CD4-positive, alpha-beta T cell treated with Interleukin-10 for 1 hour (primary cell): ENCODE measurements around the gene XBP1.
"Not testable (repeated sequence)": the region's sequence is repeated elsewhere in the genome, so short reads cannot be mapped to it uniquely, and the experiment has no call there.

Source experiments
- DNase-seq: peaks from one replicate; pipeline ENCODE4 v3.0.0-alpha.2; 2020

The XBP1 gene

DNA sequence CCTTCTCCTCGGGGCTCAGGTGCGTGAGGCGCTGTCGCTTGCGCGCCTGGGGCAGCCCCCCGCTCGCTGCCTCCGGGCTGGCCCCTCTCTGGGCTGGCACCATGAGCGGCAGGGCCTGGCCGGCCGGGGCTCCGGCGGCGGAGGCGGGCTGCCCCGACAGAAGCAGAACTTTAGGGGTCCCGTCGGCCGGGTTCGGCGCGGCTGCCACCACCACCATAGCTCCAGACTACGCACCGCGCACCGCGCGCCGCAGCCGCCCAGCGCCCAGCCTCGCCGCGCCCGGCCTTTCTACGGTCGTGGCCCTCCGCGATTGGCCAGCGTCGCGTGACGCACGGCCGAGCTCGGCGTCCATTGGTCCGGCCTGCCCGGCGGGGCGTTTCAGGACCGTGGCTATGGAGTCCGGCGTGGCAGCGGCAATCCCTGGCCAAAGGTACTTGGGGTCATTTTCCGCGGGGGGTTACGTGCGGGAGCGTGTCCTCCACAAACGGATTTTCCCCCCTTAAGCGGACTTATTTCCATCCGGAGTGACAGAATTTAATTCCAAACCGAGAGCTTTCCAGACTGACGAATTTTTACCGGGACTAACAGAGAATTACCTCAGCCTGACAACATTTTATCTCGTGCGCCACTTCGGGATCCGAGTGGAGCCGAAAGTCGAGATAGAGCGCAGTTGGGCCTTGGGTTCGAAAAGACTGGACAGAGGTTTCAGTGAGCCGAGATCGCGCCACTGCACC, at the start of gene XBP1:
TSS of gene XBP1 (minus strand) at position 262 of the 734 bp plus-strand sequence.
- peak; percentile 92 for DNase-seq

DNA sequence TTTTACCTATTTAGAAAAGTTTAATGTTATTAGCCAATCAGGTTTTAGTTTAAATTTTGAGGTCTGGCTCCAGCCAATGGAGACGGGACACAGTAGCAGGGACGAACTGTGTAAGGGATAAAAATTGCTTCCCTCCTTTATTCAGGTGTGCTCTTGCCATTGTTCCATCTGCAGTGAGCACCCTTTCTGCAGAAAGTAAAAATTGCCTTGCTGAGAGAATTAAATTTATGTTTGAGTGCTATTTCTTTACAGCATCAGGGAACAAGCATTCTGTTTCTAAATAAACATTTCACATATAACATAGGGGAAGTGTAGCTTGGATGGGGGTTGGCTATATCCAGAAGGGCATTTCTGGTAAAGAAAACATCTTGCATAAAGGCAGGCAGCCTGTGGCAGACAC, 46.6 kb upstream of the XBP1 start:
- DNase-seq = no peak

- DNase-seq = not testable (repeated sequence)
Observed at GRCh38 chr22:28844277-28844676, 43.9 kb upstream of the XBP1 start.

DNA sequence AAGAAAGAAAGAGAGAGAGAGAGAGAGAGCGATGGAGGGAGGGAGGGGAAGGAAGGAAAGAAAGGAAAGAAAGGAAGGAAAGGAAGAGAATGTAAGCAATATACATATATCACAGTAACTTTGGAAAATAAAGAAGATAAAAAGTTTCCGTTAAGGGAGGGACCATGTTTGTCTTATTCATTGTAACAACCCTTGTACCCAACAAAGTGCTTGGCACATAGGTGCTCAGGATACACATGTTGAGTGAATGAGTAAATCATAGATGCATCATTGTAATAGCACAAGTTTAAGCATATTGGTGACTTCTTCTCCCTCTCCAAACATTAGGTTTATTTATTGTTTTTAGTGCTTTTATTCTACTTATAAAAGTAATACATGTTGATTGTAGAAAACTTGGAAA, 43.3 kb upstream of the XBP1 start:
- no peak for DNase-seq

DNA sequence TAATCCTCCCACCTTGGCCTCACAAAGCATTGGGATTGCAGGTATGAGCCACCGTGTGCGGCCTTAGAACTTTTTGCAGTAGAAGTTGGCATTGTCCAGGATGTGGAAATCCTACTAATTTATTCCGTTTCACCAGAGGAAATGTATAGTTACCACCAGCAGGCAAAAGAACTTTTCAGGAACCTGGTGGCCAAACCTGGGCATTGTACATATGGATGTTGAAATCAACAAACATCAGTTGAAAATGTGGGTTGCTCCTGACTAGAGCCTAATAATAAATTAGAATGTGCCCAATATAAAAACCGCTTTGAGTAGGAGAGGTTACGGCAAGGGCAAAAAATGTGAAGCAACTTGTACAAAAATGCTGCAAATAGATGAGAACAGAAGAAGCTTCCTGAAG, 40.7 kb upstream of the XBP1 start:
- DNase-seq = no peak

GRCh38 chr22:28838971-28839370, 38.6 kb upstream of the XBP1 start:
- DNase-seq = no peak

DNA sequence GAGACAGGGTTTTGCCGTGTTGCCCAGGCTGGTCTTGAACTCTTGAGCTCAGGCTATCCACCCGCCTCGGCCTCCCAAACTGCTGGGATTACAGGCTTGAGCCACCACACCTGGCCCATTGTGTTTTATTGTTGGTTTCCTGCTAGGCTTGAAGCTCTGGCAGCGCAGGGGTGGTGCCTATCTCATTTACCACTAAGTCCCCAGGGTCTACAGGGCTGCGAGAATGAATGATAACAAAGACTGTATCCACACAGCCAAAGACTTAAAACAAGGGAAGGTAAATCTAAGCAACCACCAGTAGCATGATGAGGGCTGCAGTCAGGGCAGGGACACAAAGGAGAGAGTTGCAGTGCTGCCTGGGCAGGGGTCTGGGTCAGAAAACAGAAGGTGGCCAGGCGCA, 37.3 kb upstream of the XBP1 start:
- no peak for DNase-seq

- DNase-seq = no peak
Observed at GRCh38 chr22:28835630-28836189, 35.3 kb upstream of the XBP1 start.

DNA sequence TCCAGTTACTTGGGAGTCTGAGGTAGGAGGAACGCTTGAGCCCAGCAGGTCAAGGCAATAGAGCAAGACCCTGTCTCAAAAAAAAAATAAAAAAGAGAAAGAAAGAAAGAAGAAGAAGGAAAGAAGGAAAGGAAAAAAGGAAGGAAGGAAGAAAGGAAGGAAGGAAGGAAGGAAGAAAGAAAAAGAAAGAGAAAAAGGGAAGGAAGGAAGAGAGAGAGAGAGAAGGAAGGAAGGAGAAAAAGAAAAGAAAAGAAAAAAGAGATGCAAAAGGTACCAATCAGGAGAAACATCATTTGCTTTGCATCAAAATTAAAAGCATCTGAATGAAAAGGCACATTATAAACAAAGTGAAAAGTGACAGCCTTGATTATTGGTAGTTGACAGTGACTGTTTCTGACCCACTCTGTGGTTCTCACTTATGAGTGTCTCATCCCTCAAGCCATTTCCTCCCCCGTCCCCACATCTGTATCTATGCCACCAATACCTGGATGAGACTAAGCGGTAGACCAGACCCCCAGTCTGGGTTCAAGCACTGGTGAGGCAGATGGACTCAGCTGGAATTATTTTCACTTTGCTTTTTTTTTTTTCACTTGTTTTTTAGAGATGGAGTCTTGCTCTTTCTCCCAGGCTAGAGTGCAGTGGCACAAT, 33.0 kb upstream of the XBP1 start:
- no peak for DNase-seq

- no peak for DNase-seq
Observed at GRCh38 chr22:28832731-28833130, 32.4 kb upstream of the XBP1 start.

GRCh38 chr22:28831140-28832072, 31.0 kb upstream of the XBP1 start:
- no peak for DNase-seq

- DNase-seq = no peak
Observed at GRCh38 chr22:28830441-28830840, 30.1 kb upstream of the XBP1 start.

- DNase-seq = peak; percentile 84
Observed at GRCh38 chr22:28829358-28830181, 29.2 kb upstream of the XBP1 start.

DNA sequence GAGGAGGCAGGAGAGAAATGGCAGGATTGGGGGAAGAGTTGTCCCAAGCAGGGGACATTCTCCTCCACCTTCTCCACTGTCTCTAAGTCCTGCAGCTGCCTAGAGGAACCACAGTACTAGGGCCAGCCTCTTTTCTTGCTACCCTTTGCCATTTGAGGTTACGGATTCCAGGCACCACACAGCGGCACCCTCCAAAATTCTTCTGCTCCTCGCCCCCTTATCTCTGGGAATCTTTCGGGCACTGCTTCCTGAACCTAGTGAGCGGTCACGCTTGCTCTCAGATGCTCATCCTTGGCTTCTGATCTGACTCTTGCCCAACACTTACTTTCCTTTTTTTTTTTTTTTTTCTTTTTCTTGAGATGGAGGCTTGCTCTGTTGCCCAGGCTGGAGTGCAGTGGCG, 26.6 kb upstream of the XBP1 start:
- no peak for DNase-seq

- not testable (repeated sequence) for DNase-seq
Observed at GRCh38 chr22:28826430-28826829, 26.1 kb upstream of the XBP1 start.

- DNase-seq = not testable (repeated sequence)
Observed at GRCh38 chr22:28824455-28824854, 24.1 kb upstream of the XBP1 start.

DNA sequence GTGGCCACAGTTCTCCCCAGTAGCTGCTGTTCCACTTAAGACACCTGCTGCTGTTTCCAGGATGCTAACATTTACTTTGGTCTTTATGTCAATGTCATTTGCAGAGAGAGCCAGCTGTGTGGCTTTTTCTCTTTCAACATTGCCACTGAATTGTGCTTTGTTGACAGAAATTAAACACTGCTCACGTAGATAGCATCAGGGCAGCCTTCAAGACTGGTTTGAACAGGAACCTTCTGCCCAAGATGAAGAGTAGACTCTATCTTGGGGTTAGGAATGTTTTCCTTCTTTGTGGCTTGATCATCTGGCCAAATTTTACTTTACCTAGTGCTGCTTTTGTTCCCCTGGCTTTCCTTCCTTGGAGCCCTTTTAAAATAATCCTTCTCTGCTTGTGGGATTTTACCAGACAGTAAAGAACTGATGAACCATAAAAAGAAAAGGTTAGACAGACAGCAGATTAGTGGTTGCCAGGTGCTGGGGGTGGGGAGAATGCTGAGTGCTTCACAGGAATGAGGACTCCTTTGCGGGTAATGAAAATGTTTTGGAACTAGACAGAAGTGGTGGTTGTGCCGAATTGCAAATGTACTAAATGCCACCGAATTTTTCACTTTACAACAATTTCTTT, 22.7 kb upstream of the XBP1 start:
- DNase-seq = peak; percentile 41

GRCh38 chr22:28821452-28821851, 21.1 kb upstream of the XBP1 start:
- DNase-seq = no peak

DNA sequence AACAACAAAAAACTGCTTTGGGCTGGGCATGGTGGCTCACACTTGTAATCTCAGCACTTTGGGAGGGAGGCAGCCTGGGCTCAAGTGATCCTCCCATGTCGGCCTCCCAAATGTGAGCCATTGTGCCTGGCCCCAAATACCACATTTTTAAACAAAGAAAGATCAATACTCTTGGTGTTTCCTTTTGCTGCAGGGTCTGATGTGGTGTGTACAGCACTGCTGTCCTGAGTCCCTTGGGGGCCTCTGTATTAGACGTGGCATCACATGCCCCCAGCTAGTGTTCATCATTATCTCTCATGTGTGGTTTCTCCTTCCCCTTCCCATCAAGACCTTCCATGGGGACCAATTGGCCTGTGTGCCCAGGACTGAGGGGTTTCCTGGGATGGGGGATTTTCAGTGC, 20.5 kb upstream of the XBP1 start:
- DNase-seq = no peak

DNA sequence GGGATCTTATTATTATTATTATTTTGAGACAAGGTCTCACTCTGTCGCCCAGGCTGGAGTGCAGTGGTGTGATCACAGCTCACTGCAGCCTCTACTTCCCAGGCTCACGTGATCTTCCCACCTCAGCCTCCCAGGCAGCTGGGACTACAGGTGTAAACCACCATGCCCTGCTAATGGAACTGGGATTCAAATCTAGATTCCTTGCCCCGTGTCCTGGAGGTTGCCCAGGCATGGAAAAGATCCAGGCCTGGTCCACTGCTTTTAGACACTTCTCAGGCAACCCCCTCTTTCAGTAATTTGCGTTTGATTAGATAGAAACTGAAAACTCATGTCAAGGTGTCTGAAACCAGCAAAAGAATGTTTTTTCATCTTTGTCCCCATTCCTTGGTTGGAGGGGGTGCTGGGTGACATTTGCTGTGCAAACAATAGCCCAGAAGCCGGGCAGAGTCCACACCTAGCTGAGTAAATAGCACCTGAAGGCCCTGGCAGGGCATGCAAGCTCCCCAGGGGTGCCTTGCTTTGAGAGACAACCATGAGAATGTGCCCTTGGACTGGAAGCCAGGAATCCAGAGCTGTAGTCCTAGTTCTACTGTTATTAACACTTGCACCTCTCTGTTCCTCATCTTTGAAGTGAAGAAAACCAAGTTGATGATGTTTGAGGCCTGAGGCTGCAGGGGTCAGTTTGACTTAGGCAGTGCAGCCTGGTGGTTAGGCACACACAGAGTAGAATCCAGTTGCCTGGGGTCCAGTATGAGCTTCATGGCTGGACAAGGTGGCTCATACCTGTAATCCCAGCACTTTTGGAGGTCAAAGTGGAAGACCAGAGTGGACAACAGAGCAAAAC, 19.1 kb upstream of the XBP1 start:
- DNase-seq = no peak
